T-helper 1 cell (primary cell): ENCODE results near the gene CNRIP1.
"Not testable (repeated sequence)": the region's sequence is repeated elsewhere in the genome, so short reads cannot be mapped to it uniquely, and the experiment has no call there.

Source experiments
- DNase-seq, 5 donors: peaks; one replicate each; pipeline ENCODE4 v3.0.0-alpha.2; 2012 to 2020
- total RNA-seq, 4 donors: gene quantifications; one replicate each; lab custom pipeline; 2026; lab: John Stamatoyannopoulos, UW

Gene CNRIP1, protein sequence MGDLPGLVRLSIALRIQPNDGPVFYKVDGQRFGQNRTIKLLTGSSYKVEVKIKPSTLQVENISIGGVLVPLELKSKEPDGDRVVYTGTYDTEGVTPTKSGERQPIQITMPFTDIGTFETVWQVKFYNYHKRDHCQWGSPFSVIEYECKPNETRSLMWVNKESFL
- 0 reads per million in 4 donors for total RNA-seq

DNA sequence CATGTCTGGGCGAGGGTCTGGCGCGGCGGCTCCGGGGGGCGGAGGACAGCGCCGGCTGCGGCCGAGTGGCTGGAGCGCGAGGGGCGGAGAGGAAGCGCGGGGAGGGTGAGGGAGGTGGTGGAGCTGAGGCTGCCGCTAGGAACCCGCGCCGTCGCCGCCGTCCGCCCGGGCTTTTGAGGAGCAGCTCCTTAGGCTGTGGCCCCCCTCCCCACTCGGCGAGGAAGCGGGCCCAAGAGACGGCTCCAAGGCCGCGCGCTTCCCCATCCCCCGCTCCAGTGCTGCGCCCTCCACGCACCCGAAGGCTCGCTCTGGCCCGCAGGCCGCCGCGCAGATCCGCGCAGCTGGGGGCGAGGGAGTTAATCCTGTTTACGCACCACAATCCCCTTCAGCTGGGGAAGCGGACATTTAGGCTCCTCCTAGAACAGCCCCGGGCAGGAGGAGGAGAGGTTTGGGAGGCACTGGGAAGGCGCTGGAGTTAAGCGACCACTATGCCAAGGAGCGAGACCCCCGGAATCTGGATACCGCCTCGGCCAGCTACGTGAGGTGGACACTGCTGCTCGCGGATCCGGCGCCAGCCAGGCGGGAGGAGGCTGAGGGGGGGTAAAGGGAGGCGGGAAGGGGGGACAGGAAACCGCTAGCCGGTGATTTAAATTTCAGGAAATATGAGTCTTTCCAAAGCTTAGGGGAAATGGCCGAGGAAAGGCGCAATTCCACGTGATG, at the start of gene CNRIP1:
Gene CNRIP1, minus strand, starts transcription at position 552 of the 720 bp plus-strand sequence. Its CDS starts 549 bp downstream, at position 3.
- DNase-seq = no peak

DNA sequence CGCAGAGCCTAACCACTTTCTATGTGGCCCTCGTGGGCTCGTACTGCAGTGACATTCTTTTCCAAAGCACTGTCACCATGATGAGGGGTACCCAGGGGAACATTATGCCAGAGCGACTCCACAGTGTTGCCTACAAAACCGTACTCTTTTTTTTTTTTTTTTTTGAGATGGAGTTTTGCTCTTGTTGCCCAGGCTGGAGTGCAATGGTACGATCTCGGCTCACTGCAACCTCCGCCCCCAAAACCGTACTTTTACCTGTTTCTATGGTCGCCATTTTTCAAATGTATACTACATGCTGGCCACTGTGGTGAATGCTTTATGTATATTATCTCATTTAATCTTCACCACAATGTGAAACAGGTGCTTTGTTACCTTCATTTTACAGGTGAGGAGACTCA, 49.6 kb upstream of the CNRIP1 start:
- DNase-seq = no peak

DNA sequence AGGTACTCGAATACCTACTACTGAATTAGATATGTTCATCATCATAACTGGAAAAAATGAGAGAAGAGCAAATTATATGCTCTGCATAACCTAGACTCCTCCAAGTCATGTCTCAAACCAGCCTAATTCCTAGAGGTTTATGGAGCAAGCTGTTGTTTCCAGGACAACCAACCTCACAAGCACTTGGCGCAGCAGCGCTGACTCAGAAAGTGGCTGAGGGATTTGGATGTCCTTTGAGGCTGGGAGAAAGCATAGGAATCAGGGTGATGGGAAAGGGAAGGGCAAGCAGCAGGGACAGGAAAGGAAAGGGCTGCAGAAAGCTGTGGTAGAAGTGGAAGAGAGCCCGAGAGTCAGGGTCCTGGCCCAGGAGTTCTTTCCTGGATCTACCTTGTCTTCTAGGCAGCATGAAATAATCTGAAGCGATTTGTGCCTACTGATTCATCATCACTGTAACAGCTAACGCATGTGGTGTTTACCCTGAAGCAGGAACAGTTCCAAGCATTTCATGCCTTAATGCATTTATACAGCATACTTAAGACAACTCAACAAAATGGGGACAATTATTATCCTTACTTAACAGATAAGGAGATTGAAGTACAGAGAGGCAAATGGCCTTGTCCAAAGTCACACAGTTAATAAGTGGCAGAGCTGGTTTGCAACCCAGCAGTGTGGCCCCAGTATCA, 49.0 kb upstream of the CNRIP1 start:
- DNase-seq = no peak

DNA sequence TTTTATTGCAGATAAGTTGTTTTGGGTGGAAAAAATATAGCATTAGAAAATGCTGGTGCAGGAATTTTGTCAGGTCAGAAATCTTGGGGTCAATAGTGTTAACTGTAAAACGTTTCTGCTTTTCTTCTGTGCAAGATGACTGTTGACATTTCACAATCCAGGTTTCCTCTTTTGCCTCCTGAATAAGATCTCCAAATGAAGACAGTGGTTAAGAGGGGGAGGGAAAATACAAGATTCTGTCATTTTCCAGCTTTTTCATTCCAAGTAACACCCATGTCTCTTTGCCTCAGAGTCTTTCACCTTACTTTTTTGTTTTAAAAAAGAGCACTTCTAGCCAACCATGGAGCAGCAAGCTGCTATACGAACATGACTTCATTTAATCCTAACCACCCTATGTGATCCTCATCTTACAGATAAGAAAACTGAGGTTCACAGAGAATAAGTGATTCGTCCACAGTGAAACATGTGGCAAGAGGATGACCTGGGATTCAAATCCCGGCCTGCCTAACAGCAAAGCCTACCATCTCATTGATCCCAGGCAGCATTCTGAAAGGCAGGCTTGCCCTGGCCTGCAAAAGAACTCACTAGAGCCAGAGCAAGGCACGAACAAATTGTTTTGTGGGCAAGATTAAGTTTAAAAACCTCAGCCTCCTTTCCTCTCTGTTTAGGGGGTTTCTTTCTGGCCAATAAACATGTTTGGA, 48.4 kb upstream of the CNRIP1 start:
- no peak for DNase-seq

DNA sequence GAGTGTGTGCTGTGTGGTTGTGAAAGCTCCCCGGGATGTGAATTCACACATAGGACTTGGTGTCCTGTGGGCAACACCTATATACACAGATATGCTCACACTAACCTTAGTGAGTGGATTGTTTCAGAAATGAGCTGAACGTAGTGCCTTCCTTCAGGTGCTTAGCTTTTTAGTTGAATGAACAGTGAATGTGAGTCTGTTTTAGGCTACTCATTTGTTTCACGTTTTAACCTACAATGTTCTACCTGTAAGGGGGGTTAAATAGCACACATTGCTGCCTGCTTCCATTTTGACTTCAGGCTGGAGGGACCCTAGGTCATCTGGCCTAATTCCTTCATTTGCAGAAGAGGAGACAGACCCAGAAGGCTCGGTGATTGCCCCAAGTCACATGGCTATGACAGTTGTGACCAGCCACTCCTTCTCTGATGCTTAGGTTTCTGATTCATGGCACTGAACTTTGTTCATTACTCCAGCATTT, 46.4 kb upstream of the CNRIP1 start:
- DNase-seq = no peak

DNA sequence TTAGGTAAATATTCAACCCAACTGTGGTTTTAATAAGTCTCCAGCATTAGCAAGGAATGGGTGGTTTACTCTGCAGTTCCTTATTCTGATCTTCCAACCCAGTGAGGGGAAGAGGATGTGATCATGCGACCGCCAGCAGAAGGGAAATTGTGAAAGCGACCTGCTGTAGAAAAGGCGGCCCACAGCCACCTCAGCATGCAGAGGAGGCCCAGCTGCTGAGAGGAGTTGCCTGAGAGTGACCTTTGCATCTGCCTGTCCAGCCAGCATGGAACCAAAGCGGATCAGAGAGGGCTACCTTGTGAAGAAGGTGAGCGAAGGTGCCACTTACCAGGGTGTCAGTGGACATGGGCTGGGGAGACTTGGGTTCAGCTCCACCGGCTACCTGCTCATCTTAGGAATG, 45.3 kb upstream of the CNRIP1 start, which contains the start of gene PLEK:
Gene PLEK, plus strand, starts transcription at position 196 of the 400 bp plus-strand sequence. Its CDS starts 70 bp downstream, at position 266.
- no peak for DNase-seq

DNA sequence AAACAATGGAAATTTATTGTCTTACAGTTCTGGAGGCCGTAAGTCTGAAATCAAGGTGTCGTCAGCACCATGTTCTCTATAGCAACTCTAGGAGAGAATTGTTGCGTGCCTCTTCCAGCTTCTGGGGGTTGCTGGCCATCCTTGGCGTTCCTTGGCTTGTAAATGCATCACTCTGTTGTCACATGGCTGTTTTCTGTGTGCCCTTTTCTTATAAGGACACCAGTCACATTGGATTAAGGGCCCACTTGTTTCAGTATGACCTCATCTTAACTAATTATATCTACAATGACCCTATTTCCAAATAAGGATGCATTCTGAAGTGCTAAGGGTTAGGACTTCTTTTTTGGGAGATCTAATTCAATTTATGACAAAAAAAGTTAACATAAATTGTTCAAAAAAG, 44.0 kb upstream of the CNRIP1 start:
- no peak for DNase-seq

DNA sequence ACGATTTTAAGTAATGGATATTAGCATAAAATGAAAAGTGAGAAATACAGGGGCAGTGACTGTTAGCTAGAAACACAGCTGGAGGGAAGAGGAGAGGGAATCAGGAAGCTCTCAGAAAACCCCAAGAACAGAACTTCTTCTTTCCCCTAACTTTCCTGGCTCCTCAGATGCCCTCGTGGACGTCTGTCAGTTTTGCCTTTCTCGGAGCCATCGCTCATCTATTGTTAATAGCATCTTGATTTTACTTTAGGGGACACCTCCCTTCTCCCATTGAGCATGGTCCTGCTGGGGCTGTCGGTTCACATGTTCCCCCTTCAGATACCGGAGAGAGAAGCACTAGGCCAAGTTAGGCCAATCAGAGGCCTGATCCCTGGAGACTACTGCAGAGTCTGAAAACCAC, 43.0 kb upstream of the CNRIP1 start:
- no peak for DNase-seq

DNA sequence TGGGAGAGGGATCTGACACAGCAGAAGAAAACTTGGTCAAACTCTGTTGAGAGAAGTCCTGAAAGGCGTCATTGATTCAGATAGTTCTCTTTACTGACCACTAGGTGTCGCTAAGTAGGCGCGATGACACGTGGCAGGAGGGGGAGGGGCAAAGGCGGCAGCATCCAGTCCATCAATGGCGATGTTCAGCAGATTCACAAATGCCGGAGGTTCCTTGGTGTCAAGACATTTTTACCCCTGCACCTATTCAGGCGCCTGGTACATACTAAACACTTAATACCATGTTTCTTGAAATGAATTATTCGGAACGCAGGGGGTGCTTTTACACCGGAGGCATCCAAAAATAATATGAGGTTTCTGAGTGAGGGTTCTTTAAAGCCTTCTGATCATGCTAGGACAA, 42.3 kb upstream of the CNRIP1 start:
- peak; percentile 50 to 80 (median 67) for DNase-seq

DNA sequence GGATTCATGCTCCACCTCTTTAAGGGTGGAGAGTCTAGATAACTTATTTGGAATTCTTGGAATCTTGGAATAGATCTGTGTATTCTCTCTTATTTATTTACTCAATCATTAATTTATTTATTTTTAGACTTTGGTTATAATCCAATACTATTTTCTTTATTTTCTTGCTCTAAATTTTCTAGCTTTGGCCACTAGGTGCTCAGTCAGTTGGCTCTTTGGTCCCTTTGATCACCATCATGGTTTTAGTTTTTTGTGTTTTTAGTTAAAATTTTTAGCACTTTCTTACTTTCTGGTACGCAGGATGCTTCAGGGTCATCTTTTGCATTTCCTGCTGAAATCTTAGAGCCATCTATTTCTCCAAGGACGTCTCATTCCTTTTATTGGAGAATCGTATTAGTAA, 40.1 kb upstream of the CNRIP1 start:
- DNase-seq = no peak

DNA sequence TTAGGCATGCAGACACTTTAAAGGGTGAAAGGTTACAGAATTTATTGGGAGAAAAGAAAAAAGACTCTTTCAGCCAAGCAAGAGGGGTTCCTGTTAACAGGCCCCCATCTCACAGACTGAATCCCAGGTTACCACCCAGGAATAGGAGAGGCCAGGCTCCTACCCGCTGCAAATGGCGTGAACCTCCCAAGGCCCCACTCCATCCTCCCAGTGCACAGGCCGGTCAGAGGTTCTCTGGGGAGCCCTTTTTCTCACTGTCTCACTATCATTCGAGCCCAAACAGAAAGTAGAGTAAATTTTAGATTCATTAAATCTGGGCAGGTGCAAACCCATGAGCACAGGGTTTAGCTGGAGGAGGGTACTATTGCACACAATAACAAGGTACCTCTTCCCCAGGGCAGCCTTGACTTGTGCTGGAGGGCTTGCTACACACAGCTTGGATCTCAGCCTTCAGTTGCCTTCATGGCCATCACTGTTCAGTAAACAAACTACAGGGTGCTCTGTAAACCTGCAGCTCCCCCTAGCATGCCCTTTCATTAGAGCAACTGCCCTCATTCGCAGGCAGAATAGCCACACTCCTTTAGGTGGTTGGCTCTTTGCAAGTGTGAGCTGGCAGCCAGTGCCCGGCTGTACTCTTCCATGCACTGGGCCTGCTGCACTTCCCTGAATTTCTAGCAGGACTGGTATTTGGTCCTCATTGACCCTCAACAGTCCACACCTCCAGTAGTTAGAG, 38.0 kb upstream of the CNRIP1 start:
- DNase-seq = no peak

DNA sequence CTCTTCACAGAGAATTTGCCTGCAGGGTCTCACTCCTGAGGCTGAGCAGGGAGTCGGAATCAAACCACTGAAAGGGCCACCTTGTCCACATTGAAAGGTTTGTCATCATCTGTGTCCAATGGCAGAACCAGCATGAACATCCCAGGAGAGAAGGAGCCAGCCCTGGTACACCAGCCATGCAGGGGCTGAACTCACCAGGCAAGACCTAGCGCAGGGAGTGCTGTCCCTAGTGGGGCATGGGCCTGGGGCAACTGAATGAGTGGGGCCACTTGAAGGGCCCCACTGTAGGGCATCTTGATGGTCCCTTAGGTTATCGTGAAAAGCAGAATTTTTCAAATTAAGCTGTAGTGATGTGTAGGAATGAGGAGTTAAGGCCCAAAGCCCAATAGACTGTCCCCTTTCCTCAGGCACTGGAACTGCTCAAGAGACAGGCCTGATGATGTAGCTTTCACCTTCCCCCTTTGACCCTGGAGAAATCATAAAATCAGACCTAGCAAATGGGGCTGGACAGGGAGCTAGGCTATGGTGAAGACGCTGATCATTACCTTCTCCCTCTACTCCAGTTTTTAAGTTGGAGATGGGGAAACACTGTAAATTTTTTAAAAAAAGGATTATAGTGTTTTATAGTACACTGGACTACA, 37.0 kb upstream of the CNRIP1 start:
- no peak for DNase-seq

DNA sequence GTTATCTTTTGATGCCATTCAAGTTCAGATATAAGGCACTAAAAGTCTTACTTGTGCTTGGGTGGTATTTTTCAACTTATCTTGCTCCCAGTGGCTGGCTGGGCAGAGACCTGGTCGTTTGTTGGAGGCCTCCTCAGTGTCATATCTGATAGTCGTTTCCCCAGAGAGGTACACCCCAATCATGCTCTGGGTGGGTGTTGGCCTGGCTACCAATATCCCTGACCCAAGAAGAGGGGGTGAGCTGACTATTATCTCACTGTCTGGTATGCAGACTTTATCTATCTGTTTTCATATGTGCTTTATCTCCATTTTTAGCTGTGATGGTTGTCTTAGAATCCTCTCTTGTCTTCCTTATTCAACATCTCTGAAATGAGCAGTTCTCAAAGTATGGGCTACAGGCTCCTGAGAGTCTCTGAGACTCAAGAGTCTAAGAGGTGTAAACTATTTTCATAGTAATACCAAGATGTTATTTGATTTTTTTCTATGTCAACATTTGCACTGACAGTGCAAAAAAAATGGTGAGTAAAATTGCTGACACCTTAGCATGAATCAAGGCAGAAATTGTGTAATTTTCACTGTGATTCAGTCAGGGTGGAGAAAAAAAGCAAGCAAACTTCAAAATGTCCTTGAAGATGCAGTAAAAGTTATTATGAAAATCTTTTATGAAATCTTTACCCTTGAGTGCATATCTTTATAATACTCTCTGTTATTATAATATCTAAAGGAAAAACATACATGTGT, 33.1 kb upstream of the CNRIP1 start:
- DNase-seq = no peak

DNA sequence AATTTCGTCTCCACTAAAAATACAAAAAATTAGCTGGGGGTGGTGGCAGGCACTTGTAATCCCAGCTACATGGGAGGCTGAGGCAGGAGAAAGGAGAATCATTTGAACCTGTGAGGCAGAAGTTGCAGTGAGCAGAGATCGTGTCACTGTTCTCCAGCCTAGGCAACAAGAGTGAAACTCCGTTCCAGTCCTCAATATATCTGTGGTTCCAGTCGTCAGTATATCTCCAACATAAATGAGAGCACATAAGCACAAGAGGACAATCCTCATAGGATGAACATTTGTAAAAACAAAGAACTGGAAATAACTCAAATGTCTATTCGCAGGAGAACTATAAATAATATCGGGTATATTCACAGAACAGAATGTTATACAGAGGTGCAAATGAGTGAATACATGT, 32.2 kb upstream of the CNRIP1 start:
- DNase-seq = no peak

DNA sequence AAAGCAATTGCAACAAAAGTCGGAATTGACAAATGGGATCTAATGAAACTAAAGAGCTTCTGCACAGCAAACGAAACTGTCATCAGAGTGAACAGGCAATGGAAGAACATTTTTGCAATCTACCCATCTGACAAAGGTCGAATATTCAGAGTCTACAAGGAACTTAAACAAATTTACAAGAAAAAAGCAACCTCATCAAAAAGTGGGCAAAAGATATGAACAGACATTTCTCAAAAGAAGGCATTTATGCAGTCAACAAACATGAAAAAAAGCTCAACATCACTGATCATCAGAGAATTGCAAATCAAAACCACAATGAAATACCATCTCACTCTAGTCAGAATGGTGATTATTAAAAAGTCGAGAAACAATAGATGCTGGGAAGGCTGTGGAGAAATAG, 29.3 kb upstream of the CNRIP1 start:
- not testable (repeated sequence) for DNase-seq

DNA sequence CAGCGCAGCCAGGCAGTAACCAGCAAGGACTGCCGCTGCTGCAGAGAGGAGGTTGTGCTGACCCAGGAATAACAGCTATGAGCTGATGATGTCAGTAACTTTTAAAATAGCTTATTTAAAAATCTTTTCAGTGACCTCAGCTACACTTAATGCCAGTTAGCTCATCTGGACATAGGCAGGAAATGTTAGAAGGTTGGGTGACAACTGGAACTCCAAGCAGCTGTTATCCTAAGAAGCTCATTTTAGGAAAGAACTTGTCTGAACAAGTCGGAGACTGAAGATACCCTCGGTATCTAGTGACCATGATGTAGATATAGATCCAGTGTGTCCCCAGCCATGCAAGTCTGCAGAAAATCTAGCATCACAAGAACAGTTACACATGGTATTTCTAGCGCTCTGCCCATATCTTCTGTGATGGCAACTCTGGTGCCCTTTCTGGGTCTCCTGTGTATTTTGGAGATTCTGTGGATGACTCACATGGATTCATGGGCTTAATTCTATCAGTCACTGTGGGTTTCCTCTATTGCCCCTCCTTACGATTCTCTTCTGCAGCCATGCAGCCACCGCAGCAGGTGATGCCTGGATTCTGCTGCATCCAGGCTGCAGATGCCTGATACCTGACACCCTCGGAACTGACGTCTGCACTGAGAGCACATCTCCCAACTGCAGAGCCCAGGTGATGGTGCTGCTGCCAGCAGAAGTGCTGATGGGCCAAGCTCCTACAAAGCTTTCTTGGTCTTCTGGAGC, 25.6 kb upstream of the CNRIP1 start:
- DNase-seq = no peak

DNA sequence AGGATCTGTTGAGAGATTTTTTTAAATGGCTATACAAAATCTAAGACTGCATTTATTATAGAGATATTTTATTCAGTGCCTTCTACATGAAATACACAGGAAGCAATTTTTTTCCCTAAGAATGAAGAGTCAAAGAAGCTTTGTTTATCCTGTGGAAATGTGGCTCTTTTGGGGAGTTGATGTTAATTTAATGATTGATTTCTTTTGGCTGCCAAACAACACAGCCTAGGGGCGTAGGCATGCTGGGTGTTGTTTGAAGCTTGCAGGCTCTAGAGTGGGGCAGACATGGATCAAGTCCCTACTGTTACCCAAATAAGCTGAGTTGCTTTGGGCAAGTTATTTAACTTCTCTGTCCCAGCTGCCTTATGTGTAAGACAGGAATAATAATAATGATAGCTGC, 24.3 kb upstream of the CNRIP1 start:
- DNase-seq = no peak

DNA sequence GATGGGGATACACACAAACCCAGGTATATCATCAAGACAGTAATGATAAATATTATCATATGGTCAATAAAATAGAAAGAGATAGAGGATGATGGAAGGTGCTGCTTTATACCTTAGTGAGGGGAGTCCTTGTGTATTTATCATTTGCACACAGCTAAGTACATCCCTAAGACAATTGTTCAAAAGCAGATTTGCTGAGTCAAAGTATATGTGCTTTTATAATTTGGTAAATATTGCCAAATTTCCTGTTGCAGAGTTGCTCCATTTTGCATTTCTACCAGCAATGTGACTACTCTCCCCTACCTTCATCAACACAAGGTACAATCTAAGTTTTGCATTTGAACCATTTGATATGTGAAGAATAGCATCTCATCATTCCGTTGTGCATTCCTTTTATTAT, 22.7 kb upstream of the CNRIP1 start:
- no peak for DNase-seq

DNA sequence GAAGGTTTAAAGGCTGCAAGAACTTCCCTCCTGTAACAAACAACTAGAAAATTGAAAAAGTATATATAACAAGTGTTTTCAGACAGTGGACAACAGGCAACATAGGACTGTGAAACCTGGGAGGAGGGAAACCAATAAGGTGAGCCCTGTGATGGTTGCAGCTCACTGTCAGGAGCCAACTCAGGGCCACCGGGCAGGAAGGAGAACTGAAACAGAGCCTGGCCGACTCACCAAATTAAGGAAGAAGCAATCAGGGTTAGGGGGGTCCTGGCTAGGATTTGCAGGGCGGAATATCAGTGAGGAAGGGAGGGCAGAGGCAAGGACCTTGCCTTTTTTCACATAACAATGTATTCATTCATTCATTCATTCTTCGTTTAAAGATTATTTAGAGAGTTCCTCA, 21.8 kb upstream of the CNRIP1 start:
- DNase-seq = no peak

DNA sequence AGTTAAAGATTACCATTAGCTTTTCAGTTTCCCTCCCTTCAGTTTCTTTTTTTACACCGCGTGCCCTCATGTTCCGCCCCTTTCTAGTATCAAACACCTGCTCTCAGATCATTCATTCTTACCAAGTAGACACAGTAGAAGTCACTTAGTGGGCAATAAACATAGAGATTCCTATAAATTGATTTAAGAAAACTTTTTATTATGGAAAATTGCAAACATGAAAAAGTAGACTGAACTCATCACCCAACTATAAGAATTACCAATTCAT, 21.2 kb upstream of the CNRIP1 start:
- no peak for DNase-seq
